CD4-positive, alpha-beta memory T cell (primary cell): ENCODE results near the gene SKP1. TPM values are rescaled to one million over a fixed set of nuclear protein-coding genes. Genes with fewer than 3 reads are reported as not detected.
"Not testable (repeated sequence)": the region's sequence is repeated elsewhere in the genome, so short reads cannot be mapped to it uniquely, and the experiment has no call there.

Experiments used
- CTCF ChIA-PET: fragments of 350-600 bp; sonication (Branson Sonifier 250); formaldehyde crosslinking; loops from one replicate; lab custom pipeline; 2021; ENCODE audit warnings: inconsistent platforms; ENCODE audit not compliant: partially characterized antibody; lab: Charles Lee
- POLR2A ChIA-PET: fragments of 350-600 bp; sonication (Branson Sonifier 250); formaldehyde crosslinking; loops from one replicate; lab custom pipeline; 2021; ENCODE audit not compliant: partially characterized antibody; lab: Charles Lee
- DNase-seq, 5 donors: peaks; one replicate each; pipeline versions ENCODE4 v3.0.0 to v3.0.0-alpha.2; 2020 to 2022; ENCODE audit warnings: mixed read lengths in 1 of 5
- H3K27ac ChIP-seq: one replicate; pipeline ENCODE4 v1.7.0; 2013; ENCODE audit warnings: low read depth, low read length
- H3K27me3 ChIP-seq: 2 replicates; pipeline ENCODE4 v1.7.0; 2013; ENCODE audit warnings: mild to moderate bottlenecking, low read length, moderate library complexity; ENCODE audit not compliant: insufficient read depth
- H3K36me3 ChIP-seq: 2 replicates; pipeline ENCODE4 v1.7.0; 2013; ENCODE audit warnings: mild to moderate bottlenecking, low read length, moderate library complexity; ENCODE audit not compliant: insufficient read depth
- H3K4me1 ChIP-seq: 2 replicates; pipeline ENCODE4 v1.7.0; 2013; ENCODE audit warnings: mild to moderate bottlenecking, low read length, moderate library complexity; ENCODE audit not compliant: insufficient read depth
- H3K4me3 ChIP-seq, 2 donors: one replicate each; pipeline ENCODE4 v1.7.0; 2013; ENCODE audit warnings: low read length in 2 of 2, mild to moderate bottlenecking in 1 of 2
- H3K9me3 ChIP-seq, 2 donors: one replicate each; pipeline ENCODE4 v1.7.0; 2013; ENCODE audit warnings: low read length in 2 of 2, control low read depth in 1 of 2; ENCODE audit not compliant: control insufficient read depth in 1 of 2
- H3K27ac Mint-ChIP-seq, 7 donors: one replicate each; pipeline ENCODE4 v1.8.0; 2020 to 2021; ENCODE audit warnings: mixed read lengths in 7 of 7, mild to moderate bottlenecking in 6 of 7, inconsistent platforms in 3 of 7, moderate library complexity in 3 of 7
- H3K27me3 Mint-ChIP-seq, 2 donors: one replicate each; pipeline ENCODE4 v1.8.0; 2020 to 2021; ENCODE audit warnings: mixed read lengths in 2 of 2
- H3K36me3 Mint-ChIP-seq, 2 donors: one replicate each; pipeline ENCODE4 v1.8.0; 2020 to 2021; ENCODE audit warnings: mixed read lengths in 2 of 2, inconsistent platforms in 1 of 2, mild to moderate bottlenecking in 1 of 2
- H3K4me1 Mint-ChIP-seq, 4 donors: one replicate each; pipeline ENCODE4 v1.8.0; 2020 to 2021; ENCODE audit warnings: mixed read lengths in 4 of 4, mild to moderate bottlenecking in 1 of 4
- H3K4me3 Mint-ChIP-seq, 8 donors: one replicate each; pipeline ENCODE4 v1.8.0; 2020 to 2021; ENCODE audit warnings: mixed read lengths in 8 of 8, mild to moderate bottlenecking in 7 of 8, moderate library complexity in 6 of 8, inconsistent platforms in 3 of 8
- H3K9me3 Mint-ChIP-seq, 8 donors: one replicate each; pipeline ENCODE4 v1.8.0; 2020 to 2021; ENCODE audit warnings: mixed read lengths in 8 of 8, mild to moderate bottlenecking in 5 of 8, inconsistent platforms in 3 of 8, moderate library complexity in 1 of 8
- intact Hi-C: fragments of 100-400 bp; cut with micrococcal nuclease; formaldehyde crosslinking; loops from one replicate; pipeline ENCODE4 v1.15.1; 2023
- polyA plus RNA-seq, 2 donors: library from polyadenylated mRNA; unstranded; fragments of 300-500 nt; fragmentation: Illumina TruSeq; gene quantifications; one replicate each; pipeline ENCODE4 v1.2.3, GENCODE V29; 2021
- total RNA-seq, 2 experiments: library from RNA; stranded (reverse); gene quantifications; one replicate each; pipeline ENCODE4 v1.2.3, GENCODE V29; 2021

SKP1 gene
- total and polyA plus RNA-seq, 4 experiments from 2014 or later = 234 to 1,639 (median 661) TPM

- POLR2A ChIA-PET = interaction anchor here (1.5 to 3.8 kb wide), 2 partner anchors 9 to 11 kb away, joined by 3 to 25 read pairs; partner anchors contain the start of gene PPP2CA
- no peaks in the 10 kb centered on the region for H3K27me3 ChIP-seq
- H3K36me3 ChIP-seq = no peaks in the 10 kb centered on the region
- CTCF ChIA-PET = interaction anchor here (1.2 kb wide), 1 partner anchor 32 kb away, joined by 4 read pairs; no protein-coding TSS in a partner anchor
- intact Hi-C loops = no loop called here
- Mint-ChIP-seq H3K4me3 (peak overlapping the region in 4 of 8 donors; percentile 25 to 68 (median 52)), H3K27me3 (no peaks in the 10 kb centered on the region), H3K4me1 (peaks cover 52 to 88% (median 68%) of the 10 kb centered on the region in 4 donors), H3K27ac (peak overlapping the region in 5 of 7 donors; percentile 29 to 65 (median 53)), H3K9me3 (peaks cover 0 to 3% (median 0%) of the 10 kb centered on the region in 8 donors), H3K36me3 (peaks cover 10 to 42% of the 10 kb centered on the region in 2 donors)
- no peaks in the 10 kb centered on the region for H3K9me3 ChIP-seq
- H3K4me3 ChIP-seq = no peak overlapping the region
- H3K27ac ChIP-seq = no peak overlapping the region
- DNase-seq = no peak
- peaks cover 96% of the 10 kb centered on the region for H3K4me1 ChIP-seq
Observed at GRCh38 chr5:134215757-134216156, 39.0 kb upstream of the SKP1 start.

GRCh38 chr5:134211263-134212031 is 34.7 kb upstream of the SKP1 start:
- H3K9me3 Mint-ChIP-seq, intact Hi-C loops, H3K27me3 Mint-ChIP-seq, H3K9me3 ChIP-seq, H3K4me3 ChIP-seq, H3K27me3 ChIP-seq, DNase-seq, H3K27ac ChIP-seq, H3K36me3 ChIP-seq: not testable (repeated sequence)
- POLR2A ChIA-PET = interaction anchor here (1.3 to 3.8 kb wide), 2 partner anchors 14 to 34 kb away, joined by 3 to 23 read pairs; partner anchors contain the start of gene PPP2CA
- Mint-ChIP-seq H3K4me3 (peak overlapping the region in 4 of 8 donors; percentile 34 to 75 (median 65)), H3K27ac (peak overlapping the region in 4 of 7 donors; percentile 53 to 77 (median 62)), H3K36me3 (peaks cover 4 to 24% of the 10 kb centered on the region in 2 donors), H3K4me1 (peaks cover 44 to 79% (median 62%) of the 10 kb centered on the region in 4 donors)
- CTCF ChIA-PET = interaction anchor here (0.8 to 1.3 kb wide), 4 partner anchors 11 to 172 kb away, joined by 3 to 5 read pairs (median 4); partner anchors contain the start of gene PPP2CA
- peaks cover 89% of the 10 kb centered on the region for H3K4me1 ChIP-seq

GRCh38 chr5:134209477-134210245 is 32.9 kb upstream of the SKP1 start:
- intact Hi-C loops = no loop called here
- Histone ChIP-seq H3K27ac (no peak overlapping the region), H3K4me1 (peaks cover 74% of the 10 kb centered on the region), H3K36me3 (peaks cover 8% of the 10 kb centered on the region), H3K27me3 (no peaks in the 10 kb centered on the region), H3K9me3 (no peaks in the 10 kb centered on the region), H3K4me3 (no peak overlapping the region)
- peak overlapping the region in 4 of 7 donors; percentile 7 to 59 (median 38) for H3K27ac Mint-ChIP-seq
- no peak for DNase-seq
- peaks cover 42 to 77% (median 61%) of the 10 kb centered on the region in 4 donors for H3K4me1 Mint-ChIP-seq
- POLR2A ChIA-PET = interaction anchor here (0.6 to 3.8 kb wide), 2 partner anchors 16 to 96 kb away, joined by 3 to 23 read pairs; partner anchors contain the start of gene PPP2CA
- peaks cover 9 to 37% of the 10 kb centered on the region in 2 donors for H3K36me3 Mint-ChIP-seq
- no peaks in the 10 kb centered on the region for H3K27me3 Mint-ChIP-seq
- CTCF ChIA-PET = interaction anchor here (1.0 to 1.7 kb wide), 6 partner anchors 13 to 378 kb away, joined by 3 to 6 read pairs (median 4); partner anchors contain the start of gene PPP2CA
- peaks cover 0 to 3% (median 0%) of the 10 kb centered on the region in 8 donors for H3K9me3 Mint-ChIP-seq
- peak overlapping the region in 6 of 8 donors; percentile 5 to 43 (median 36) for H3K4me3 Mint-ChIP-seq

GRCh38 chr5:134207696-134208095 is 30.9 kb upstream of the SKP1 start:
- no peak overlapping the region for H3K27ac Mint-ChIP-seq
- intact Hi-C loops = no loop called here

GRCh38 chr5:134206627-134207160 is 29.9 kb upstream of the SKP1 start:
- CTCF ChIA-PET = interaction anchor here (1.1 kb wide), 1 partner anchor 8 kb away, joined by 3 read pairs; no protein-coding TSS in a partner anchor
- H3K27ac Mint-ChIP-seq = peak overlapping the region in 2 of 7 donors; percentile 7 to 87
- POLR2A ChIA-PET = interaction anchor here (0.6 to 2.1 kb wide), 2 partner anchors 19 to 42 kb away, joined by 3 to 7 read pairs; partner anchors contain the start of gene PPP2CA

More at GRCh38 chr5:134207696-134208095, 30.9 kb upstream of the SKP1 start:
- CTCF ChIA-PET = no interaction called here
- Histone ChIP-seq H3K4me1 (peaks cover 55% of the 10 kb centered on the region), H3K27me3 (no peaks in the 10 kb centered on the region), H3K4me3 (no peak overlapping the region), H3K36me3 (peaks cover 25% of the 10 kb centered on the region), H3K9me3 (no peaks in the 10 kb centered on the region), H3K27ac (no peak overlapping the region)
- H3K36me3 Mint-ChIP-seq = peaks cover 22 to 46% of the 10 kb centered on the region in 2 donors
- peaks cover 38 to 65% (median 48%) of the 10 kb centered on the region in 4 donors for H3K4me1 Mint-ChIP-seq
- DNase-seq = no peak
- H3K27me3 Mint-ChIP-seq = no peaks in the 10 kb centered on the region
- H3K9me3 Mint-ChIP-seq = peaks cover 0 to 2% (median 0%) of the 10 kb centered on the region in 8 donors
- POLR2A ChIA-PET = interaction anchor here (0.7 kb wide), 1 partner anchor 54 kb away, joined by 3 read pairs; no protein-coding TSS in a partner anchor
- H3K4me3 Mint-ChIP-seq = no peak overlapping the region

GRCh38 chr5:134204575-134204974 is 27.8 kb upstream of the SKP1 start:
- Histone ChIP-seq H3K4me1 (peaks cover 24% of the 10 kb centered on the region), H3K27ac (no peak overlapping the region), H3K4me3 (no peak overlapping the region), H3K9me3 (no peaks in the 10 kb centered on the region), H3K36me3 (peaks cover 55% of the 10 kb centered on the region), H3K27me3 (no peaks in the 10 kb centered on the region)
- Mint-ChIP-seq H3K27ac (peak overlapping the region in 2 of 7 donors; percentile 68 to 75), H3K4me1 (peaks cover 26 to 44% (median 33%) of the 10 kb centered on the region in 4 donors), H3K36me3 (peaks cover 49 to 68% of the 10 kb centered on the region in 2 donors), H3K4me3 (no peak overlapping the region), H3K9me3 (no peaks in the 10 kb centered on the region), H3K27me3 (no peaks in the 10 kb centered on the region)
- DNase-seq = no peak
- CTCF ChIA-PET = interaction anchor here (1.0 to 2.7 kb wide), 3 partner anchors 13 to 21 kb away, joined by 3 to 8 read pairs (median 3); no protein-coding TSS in a partner anchor
- intact Hi-C loops = no loop called here
- POLR2A ChIA-PET = interaction anchor here (1.6 to 2.1 kb wide), 2 partner anchors 13 to 22 kb away, joined by 5 to 7 read pairs; partner anchors contain the start of gene PPP2CA

More at GRCh38 chr5:134206627-134207160, 29.9 kb upstream of the SKP1 start:
- H3K4me3 Mint-ChIP-seq = no peak overlapping the region
- Histone ChIP-seq H3K27ac (no peak overlapping the region), H3K36me3 (peaks cover 34% of the 10 kb centered on the region), H3K9me3 (no peaks in the 10 kb centered on the region), H3K27me3 (no peaks in the 10 kb centered on the region), H3K4me3 (no peak overlapping the region), H3K4me1 (peaks cover 46% of the 10 kb centered on the region)
- no peaks in the 10 kb centered on the region for H3K27me3 Mint-ChIP-seq
- peaks cover 35 to 57% (median 42%) of the 10 kb centered on the region in 4 donors for H3K4me1 Mint-ChIP-seq
- intact Hi-C loops = no loop called here
- H3K9me3 Mint-ChIP-seq = no peaks in the 10 kb centered on the region
- no peak for DNase-seq
- peaks cover 28 to 50% of the 10 kb centered on the region in 2 donors for H3K36me3 Mint-ChIP-seq
